K562 (cell line): Measurements from ENCODE around the gene TUT4. TPM values are rescaled to one million over a fixed set of nuclear protein-coding genes. Genes with fewer than 3 reads are reported as not detected.

ENCODE experiments used
- ATF7 ChIP-seq: fragments of 450-650 bp; IDR thresholded peaks from 2 replicates; pipeline ENCODE4 v1.7.1; 2014; ENCODE audit warnings: mild to moderate bottlenecking, moderate library complexity
- BHLHE40 ChIP-seq: IDR thresholded peaks from 2 replicates; pipeline ENCODE4 v1.6.1; 2011; ENCODE audit warnings: low read length, improper control_type of control experiment
- CHD2 ChIP-seq: IDR thresholded peaks from 2 replicates; pipeline ENCODE4 v1.6.1; 2011; ENCODE audit warnings: low read depth, low read length
- FOSL1 ChIP-seq: fragments of 200-800 bp; sonication (Bioruptor generic); conservative IDR thresholded peaks from 2 replicates; pipeline ENCODE4 v1.6.1; 2016; ENCODE audit warnings: missing genetic modification characterization, missing compliant biosample characterization
- JUND ChIP-seq, 2 experiments: IDR thresholded peaks; 2 replicates in 1 of 2; 3 replicates in 1 of 2; pipeline ENCODE4 v1.6.1; 2011; ENCODE audit warnings: borderline replicate concordance in 2 of 2, low read depth in 2 of 2, low read length in 2 of 2, improper control_type of control experiment in 1 of 2, missing biosample characterization in 1 of 2, missing genetic modification characterization in 1 of 2, missing genetic modification reagents in 1 of 2
- RBM22 ChIP-seq: fragments of 200-400 bp; formaldehyde crosslinking; IDR thresholded peaks from 2 replicates; pipeline ENCODE4 v1.6.1; 2018; ENCODE audit warnings: low read length, low read depth; ENCODE audit not compliant: poor library complexity, severe bottlenecking
- SMAD3 ChIP-seq: fragments of 450-650 bp; formaldehyde crosslinking; conservative IDR thresholded peaks from 2 replicates; pipeline ENCODE4 v1.4.0; 2020; ENCODE audit warnings: mild to moderate bottlenecking
- TAF9B ChIP-seq: fragments of 450-650 bp; IDR thresholded peaks from 2 replicates; pipeline ENCODE4 v1.6.1; 2018; ENCODE audit warnings: mild to moderate bottlenecking; ENCODE audit not compliant: partially characterized antibody
- ZFP91 ChIP-seq: sonication (generic); formaldehyde crosslinking; IDR thresholded peaks from 2 replicates; pipeline ENCODE4 v1.8.0; 2022; ENCODE audit warnings: mild to moderate bottlenecking, missing genetic modification reagents
- ZNF592 ChIP-seq: fragments of 450-650 bp; IDR thresholded peaks from 2 replicates; pipeline ENCODE4 v1.6.1; 2017; ENCODE audit warnings: antibody characterized with exemption, mild to moderate bottlenecking
- polyA plus RNA-seq, 8 experiments: library from polyadenylated mRNA; depleted of rRNA in 4 of 8; stranded (reverse) in 5 of 8; unstranded in 3 of 8; fragments of >200 nt; fragmentation: Nextera tagmentation in 2 of 8; fragmentation: Illumina TruSeq in 1 of 8; extraction: Ambion mirVana in 2 of 8; extraction: Trizol in 1 of 8; gene quantifications; 2 replicates each; pipeline versions ENCODE4 v1.2.1 to v1.2.3, GENCODE V29; 2011 to 2014; ENCODE audit warnings: inconsistent platforms in 1 of 8, missing spikeins in 1 of 8
- total RNA-seq, 7 experiments: library from RNA; depleted of rRNA in 6 of 7; stranded (reverse); fragments of >200 nt in 6 of 7; fragmentation: Illumina TruSeq in 2 of 7; extraction: Trizol in 2 of 7; gene quantifications; 2 replicates each; pipeline versions ENCODE4 v1.2.1 to v1.2.3, GENCODE V29; 2011 to 2021; ENCODE audit warnings: low replicate concordance in 1 of 7
- TF ChIP-seq, protein P1 (sequence below): fragments of 250-450 bp; sonication (Bioruptor Pico); IDR thresholded peaks from 2 replicates; pipeline ENCODE4 v1.8.0; 2022; ENCODE audit warnings: moderate library complexity, mild to moderate bottlenecking, inconsistent platforms
- TF ChIP-seq, protein P2 (sequence below): fragments of 450-650 bp; IDR thresholded peaks from 2 replicates; pipeline ENCODE4 v1.6.1; 2016; ENCODE audit warnings: low read depth

TUT4 gene
- total and polyA plus RNA-seq, 9 of the 15 experiments (the other 6 are each of a cell fraction or from before 2014, with no cell fraction given), result 15.8 to 53.5 (median 36.7) TPM

DNA sequence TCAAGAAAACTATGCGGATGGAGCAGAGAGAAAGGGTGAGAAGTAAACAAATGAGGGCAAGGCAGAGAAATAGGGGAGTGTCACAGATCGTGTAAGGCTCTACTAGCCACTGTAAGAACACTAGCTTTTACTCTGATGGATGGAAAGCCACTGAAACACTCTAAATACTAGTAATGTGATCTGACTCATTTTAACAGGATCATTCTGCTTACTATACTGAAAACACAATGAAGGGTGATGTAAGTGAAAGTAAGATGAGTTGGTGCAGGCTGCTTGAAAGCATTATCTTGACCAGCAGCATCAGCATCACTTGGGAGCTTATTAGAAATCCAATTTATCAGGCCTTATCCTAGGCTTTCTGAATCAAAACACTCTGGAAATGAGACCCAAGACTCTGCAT lies 32.7 kb downstream of the TUT4 start (continued):
- TF ChIP-seq SMAD3 (CRISPR knock-in tag) (no peak), CHD2 (no peak), ZFP91 (no peak), ZNF592 (0 out of 2 replicates have a peak, but pooled peaks have one; percentile 25), TAF9B (no peak), FOSL1 (peak; percentile 30; the same call in 1 of the 2 replicates), BHLHE40 (no peak), JUND (IDR thresholded peaks at IDR 0.05; ENCODE audit: borderline replicate concordance, low read depth, low read length) (peak; percentile 7; the same call in 1 of the 2 replicates), JUND (tag; IDR thresholded peaks at IDR 0.05; ENCODE audit: borderline replicate concordance, low read depth, low read length) (no peak), RBM22 (no peak), ATF7 (peak; percentile 51)
- TF ChIP-seq, protein P1, sequence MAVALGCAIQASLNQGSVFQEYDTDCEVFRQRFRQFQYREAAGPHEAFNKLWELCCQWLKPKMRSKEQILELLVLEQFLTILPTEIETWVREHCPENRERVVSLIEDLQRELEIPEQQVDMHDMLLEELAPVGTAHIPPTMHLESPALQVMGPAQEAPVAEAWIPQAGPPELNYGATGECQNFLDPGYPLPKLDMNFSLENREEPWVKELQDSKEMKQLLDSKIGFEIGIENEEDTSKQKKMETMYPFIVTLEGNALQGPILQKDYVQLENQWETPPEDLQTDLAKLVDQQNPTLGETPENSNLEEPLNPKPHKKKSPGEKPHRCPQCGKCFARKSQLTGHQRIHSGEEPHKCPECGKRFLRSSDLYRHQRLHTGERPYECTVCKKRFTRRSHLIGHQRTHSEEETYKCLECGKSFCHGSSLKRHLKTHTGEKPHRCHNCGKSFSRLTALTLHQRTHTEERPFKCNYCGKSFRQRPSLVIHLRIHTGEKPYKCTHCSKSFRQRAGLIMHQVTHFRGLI (CRISPR knock-in tag), result no peak
- TF ChIP-seq, protein P2, sequence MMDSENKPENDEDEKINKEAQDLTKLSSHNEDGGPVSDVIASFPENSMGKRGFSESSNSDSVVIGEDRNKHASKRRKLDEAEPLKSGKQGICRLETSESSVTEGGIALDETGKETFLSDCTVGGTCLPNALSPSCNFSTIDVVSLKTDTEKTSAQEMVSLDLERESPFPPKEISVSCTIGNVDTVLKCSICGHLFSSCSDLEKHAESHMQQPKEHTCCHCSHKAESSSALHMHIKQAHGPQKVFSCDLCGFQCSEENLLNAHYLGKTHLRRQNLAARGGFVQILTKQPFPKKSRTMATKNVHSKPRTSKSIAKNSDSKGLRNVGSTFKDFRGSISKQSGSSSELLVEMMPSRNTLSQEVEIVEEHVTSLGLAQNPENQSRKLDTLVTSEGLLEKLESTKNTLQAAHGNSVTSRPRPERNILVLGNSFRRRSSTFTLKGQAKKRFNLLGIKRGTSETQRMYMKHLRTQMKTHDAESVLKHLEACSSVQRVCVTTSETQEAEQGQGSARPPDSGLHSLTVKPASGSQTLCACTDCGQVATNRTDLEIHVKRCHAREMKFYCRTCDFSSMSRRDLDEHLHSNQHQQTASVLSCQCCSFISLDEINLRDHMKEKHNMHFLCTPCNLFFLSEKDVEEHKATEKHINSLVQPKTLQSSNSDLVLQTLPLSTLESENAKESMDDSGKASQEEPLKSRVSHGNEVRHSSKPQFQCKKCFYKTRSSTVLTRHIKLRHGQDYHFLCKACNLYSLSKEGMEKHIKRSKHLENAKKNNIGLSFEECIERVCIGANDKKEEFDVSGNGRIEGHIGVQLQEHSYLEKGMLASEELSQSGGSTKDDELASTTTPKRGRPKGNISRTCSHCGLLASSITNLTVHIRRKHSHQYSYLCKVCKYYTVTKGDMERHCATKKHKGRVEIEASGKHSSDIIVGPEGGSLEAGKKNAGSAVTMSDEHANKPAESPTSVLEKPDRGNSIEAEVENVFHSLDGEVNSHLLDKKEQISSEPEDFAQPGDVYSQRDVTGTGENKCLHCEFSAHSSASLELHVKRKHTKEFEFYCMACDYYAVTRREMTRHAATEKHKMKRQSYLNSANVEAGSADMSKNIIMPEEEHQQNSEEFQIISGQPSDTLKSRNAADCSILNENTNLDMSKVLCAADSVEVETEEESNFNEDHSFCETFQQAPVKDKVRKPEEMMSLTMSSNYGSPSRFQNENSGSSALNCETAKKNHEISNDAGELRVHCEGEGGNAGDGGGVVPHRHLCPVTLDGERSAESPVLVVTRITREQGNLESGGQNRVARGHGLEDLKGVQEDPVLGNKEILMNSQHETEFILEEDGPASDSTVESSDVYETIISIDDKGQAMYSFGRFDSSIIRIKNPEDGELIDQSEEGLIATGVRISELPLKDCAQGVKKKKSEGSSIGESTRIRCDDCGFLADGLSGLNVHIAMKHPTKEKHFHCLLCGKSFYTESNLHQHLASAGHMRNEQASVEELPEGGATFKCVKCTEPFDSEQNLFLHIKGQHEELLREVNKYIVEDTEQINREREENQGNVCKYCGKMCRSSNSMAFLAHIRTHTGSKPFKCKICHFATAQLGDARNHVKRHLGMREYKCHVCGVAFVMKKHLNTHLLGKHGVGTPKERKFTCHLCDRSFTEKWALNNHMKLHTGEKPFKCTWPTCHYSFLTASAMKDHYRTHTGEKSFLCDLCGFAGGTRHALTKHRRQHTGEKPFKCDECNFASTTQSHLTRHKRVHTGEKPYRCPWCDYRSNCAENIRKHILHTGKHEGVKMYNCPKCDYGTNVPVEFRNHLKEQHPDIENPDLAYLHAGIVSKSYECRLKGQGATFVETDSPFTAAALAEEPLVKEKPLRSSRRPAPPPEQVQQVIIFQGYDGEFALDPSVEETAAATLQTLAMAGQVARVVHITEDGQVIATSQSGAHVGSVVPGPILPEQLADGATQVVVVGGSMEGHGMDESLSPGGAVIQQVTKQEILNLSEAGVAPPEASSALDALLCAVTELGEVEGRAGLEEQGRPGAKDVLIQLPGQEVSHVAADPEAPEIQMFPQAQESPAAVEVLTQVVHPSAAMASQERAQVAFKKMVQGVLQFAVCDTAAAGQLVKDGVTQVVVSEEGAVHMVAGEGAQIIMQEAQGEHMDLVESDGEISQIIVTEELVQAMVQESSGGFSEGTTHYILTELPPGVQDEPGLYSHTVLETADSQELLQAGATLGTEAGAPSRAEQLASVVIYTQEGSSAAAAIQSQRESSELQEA, result no peak
